HS-27A (cell line): ENCODE results near the gene ERVFRD-1.
"Not testable (repeated sequence)": the region's sequence is repeated elsewhere in the genome, so short reads cannot be mapped to it uniquely, and the experiment has no call there.

ENCODE experiments used
- DNase-seq: peaks from one replicate; pipeline ENCODE4 v3.0.0-alpha.2; 2012; ENCODE audit warnings: low read depth, missing footprints

The ERVFRD-1 gene

DNA sequence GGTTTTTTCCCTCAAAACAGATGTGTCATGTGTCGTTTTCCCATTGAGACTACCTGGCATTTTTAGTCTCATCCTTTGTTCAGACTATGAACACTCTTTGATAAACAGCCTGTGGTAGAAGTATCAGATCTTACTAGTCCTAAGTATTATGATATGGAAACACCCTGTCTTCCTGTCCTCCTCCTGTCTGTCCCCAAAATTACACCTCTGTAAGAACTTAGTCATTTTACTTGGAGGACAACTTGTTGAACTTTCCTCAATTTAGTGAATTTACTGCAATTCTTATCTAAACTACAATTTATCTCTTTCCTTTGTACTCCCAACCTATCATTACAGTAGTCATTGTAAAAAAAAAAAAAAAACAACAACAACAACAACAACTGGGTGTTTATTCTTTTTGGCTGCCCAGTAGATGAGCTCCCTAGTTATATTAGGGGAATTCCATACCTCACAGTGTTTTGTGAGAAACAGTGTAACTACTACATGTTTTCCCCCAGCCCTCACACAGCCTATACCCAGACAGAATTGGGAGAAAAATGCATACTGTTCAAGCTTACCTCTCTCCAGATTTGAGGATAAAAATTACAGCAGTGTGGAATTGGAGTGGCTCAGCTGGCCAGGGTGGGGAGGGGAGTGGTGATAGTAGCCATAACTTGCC, 18.5 kb upstream of the ERVFRD-1 start:
- DNase-seq = no peak

DNA sequence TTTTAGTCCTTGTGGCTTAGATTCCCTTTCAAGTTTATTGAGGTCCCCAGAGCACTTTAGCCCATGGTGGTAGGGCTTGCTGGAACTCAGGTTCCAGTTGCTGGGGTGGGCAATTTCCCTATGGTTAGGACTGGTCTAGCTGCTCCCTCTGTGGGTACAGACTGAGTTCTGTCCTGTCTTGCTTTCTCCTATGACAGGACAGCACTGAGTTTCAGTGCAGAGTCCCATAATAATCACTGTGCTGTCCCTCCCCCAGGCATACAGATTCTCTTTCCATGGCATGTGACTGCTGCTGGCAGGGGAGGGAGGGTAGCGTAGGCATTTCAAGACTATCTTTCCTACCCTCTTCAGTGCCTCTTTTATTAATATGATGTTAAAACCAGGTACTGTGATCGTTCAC, 17.1 kb upstream of the ERVFRD-1 start:
- DNase-seq = no peak

DNA sequence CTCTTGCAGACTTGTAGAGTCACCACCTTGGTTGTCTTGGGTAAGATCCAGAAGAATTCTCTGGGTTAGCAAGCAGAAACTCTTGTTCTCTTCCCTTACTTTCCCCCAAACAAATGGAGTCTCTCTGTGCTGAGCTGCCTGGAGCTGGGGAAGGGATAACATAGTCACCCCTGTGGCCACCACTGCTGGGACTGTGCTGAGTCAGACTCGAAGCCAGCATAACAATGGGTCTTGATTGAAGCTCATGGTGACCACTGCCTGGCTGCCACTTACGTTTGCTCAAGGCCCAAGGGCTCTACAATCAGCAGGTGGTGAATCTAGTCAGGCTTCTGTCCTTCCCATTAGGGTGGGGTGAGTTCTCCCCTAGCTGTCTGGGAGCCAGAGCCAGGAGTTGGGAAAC, 15.4 kb upstream of the ERVFRD-1 start:
- no peak for DNase-seq

DNA sequence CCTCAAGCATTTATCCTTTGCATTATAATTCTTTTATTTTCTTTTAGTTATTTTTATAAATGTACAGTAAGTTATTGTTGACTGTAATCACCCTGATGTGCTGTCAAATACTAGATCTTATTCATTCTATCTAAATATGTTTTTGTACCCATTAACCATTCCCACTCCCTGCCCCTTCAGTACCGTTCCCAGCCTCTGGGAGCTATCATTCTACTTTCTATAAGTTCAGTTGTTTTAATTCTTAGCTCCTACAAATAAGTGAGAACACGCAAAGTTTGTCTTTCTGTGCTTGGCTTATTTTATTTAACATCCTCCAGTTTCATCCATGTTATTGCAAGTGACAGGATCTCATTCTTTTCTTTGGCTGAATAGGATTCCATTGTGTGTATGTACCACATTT, 12.5 kb upstream of the ERVFRD-1 start:
- DNase-seq = no peak

DNA sequence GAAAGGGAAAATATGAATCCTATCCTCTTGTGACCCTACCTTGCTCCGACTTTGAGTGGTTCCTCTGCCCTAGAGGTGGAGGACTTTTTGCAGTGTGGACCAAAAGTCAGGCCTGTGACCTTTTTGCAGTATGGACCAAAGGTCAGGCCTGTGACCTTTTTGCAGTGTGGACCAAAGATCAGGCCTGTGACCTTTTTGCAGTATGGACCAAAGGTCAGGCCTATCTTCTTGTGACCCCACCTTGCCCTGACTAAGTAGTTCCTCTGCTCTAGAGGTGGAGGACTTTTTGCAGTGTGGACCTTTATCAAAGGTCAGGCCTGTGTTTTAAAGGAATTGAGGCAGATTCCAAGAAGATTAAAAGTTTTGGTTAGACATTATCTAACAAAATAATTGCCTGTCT, 10.9 kb upstream of the ERVFRD-1 start:
- no peak for DNase-seq

DNA sequence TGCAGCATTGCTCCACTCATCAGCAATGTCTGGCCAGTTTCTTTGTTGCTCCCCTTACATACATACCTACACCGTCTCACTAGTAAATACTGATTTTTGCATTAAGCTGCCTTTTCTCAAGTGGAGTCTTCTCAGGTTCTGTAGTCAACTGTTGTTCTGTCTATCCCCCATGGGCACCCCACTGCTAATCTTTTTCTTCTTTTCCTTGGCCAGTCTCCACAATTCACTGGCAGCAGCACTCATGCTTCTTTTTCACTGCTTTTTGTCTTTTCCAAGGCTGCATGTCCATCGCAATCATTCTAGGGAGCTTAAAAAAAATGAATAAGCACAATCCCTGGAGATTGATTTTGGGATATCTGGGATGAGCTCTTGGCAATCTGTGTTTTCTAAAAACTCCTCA, 10.3 kb upstream of the ERVFRD-1 start:
- no peak for DNase-seq

DNA sequence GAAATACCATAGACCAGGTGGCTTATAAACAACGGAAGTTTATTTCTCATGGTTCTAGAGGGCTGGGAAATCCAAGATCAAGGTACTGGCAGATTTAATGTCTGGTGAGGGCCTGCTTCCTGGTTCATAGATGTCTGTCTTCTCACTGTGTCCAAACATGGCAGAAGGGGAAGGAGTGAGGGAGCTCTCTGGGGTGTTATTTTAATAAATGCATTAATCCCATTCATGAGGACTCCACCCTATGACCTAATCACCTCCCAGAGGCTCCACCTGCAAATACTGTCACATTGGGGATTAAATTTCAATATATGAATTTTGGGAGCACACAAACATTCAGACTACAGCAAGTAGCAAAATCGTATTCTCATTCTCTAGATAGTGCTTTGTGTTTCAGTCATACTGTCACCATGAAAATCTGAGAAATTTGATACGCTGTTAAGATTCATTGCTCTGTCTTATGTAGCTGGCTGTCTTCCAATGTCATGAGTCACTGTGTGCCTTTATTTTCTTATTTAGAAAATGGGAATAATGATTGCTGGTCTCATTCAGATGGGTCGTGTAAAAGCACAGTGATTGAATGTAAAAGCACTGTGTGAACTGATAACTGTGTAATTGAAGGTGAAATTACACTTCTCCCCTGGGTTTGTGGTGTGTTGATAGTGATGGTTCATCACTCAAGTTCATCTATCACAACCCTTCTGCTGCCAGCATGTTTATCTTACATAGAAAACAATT, 8.9 kb upstream of the ERVFRD-1 start:
- DNase-seq = no peak

DNA sequence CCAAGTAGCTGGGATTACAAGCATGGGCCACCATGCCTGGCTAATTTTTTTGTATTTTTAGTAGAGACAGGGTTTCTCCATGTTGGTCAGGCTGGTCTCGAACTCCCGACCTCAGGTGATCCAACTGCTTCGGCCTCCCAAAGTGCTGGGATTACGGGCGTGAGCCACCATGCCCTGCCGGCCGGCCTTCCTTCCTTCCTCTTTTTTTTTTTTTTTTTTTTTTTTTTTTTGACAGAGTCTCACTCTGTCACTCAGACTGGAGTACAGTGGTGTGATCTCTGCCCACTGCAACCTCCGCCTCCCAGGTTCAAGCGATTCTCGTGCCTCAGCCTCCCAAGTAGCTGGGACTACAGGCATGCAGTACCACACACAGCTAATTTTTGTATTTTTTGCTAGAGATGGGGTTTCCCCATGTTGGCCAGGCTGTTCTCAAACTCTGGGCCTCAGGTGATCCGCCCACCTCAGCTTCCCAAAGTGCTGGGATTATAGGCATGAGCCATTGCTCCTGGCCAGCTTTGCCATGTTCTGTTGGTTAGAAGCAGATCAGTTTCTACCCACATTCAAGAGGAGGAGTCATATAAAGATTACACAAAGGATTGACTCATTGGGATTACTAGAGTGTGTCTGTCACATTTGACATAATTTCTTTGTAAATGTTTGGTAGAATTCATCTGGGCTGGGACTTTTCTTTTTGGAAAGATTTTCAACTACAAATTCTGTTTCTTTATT, 4.4 kb upstream of the ERVFRD-1 start:
- not testable (repeated sequence) for DNase-seq

DNA sequence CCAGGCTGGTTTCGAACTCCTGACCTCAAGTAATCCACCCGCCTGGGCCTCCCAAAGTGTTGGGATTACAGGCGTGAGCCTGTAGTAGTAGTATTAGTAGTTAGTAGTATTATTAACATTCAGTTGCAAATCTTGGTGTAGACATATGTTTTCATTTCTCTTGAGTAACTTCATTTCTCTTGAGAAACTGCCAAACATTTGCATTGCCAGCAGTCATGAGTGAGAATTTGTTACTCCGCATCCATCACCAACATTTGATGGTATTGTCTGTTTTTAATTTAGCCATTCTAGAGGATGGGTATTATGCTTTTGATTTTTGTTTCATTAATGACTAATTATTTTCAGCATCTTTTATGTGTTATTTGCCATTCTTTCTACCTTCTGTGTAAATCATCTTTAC, 1.5 kb upstream of the ERVFRD-1 start:
- no peak for DNase-seq

DNA sequence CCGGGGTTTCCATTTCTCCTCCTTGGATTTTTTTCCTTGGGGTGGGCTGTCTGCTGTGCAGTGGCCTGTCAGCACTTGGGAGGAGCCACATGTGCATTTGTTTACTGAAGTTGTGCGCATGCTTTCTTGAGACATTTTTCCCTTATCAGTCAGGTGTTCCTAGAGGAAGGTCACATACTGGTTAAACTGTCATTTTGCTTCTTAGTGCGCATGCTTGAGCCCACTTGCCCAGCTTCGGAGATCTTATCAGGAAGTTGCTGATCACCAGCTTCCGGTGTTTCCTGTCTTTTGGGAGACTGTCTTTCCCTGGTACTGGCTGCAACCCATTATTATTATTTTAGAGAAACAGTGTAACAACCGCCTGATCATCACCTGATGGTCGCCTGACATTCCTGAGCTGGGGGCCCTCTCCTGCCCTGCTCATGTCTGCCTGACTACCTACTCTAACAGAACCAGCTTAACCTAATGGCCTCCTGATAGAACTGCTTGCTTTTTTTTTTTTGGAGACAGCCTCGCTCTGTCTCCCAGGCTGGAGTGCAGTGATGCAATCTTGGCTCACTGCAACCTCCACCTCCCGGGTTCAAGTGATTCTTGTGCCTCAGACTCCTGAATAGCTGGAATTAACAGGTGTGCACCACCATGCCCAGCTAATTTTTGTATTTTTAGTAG, 378 bp upstream of the ERVFRD-1 start:
- DNase-seq = no peak

DNA sequence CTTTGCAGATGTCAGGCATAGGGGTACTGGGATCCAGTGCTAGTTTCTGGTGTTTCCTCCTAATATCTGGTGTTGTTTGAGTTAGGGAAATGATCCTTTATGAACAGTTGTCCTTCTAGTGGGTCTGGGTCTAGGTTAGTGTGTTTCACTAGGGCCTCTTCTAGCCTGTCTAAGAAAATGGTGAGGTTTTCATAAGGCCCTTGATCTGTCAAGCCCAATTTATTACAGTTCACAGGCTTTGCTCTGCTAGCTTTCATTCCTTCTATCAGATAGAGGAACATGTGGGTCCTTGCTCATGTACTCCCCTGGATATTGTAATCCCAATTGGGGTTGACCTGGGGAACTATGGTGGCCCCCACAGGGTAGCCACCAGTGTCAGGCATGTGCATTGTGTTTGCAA, 2.8 kb downstream of the ERVFRD-1 start:
- no peak for DNase-seq

DNA sequence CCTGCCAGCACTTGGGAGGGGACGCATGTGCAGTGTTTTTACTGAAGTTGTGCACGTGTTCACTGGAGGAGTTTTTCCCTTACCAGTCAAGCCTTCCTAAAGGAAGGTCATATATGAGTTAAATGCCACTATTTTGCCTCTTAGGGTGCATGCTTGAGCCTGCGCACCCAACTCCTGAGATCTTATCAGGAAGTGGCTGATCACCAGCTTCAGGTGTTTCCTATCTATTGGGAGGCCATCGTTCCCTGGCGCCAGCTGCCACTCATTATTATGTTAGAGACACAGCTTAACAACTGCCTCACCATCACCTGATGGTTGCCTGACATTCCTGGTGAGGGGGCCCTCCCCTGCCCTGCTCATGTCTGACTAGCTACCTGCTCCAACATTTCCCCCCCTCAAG, 8.5 kb downstream of the ERVFRD-1 start:
- DNase-seq = no peak

DNA sequence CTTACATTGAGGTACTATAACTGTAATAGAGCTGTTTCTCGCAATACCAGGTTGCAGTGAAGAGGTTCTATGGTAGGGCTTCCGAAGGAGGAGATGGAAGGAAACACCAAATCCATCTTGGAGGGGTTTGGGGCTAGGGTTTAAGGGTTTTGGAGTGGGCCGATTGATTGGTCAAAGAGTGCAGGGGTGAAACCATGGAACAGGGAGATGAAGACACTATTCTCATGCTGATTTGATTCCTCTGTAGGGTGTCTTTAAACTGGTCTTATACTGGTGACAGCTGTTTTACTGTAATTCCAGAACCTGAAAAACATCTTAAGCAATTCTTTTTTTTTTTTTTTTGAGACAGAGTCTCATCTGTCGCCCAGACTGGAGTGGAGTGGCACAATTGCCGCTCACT, 10.1 kb downstream of the ERVFRD-1 start:
- no peak for DNase-seq

DNA sequence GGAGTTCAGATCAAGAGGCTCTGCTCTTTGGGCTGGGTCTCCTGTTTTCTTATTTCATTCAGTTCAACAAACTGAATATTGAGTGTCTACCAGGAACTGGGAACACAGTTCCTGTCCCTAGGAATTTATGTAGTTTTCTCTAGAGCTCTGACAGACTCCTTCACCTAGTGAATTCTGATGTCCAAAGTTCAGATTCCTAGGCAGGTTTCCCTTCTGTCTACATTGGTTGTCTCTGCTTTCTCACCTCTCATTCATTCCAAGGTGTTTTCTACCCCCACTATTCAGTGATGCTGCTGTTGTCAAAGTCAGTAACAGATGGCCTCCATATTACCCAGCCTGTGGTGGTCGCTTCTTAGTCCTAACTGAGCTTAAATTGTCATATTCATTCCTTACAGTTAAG, 13.5 kb downstream of the ERVFRD-1 start:
- no peak for DNase-seq

DNA sequence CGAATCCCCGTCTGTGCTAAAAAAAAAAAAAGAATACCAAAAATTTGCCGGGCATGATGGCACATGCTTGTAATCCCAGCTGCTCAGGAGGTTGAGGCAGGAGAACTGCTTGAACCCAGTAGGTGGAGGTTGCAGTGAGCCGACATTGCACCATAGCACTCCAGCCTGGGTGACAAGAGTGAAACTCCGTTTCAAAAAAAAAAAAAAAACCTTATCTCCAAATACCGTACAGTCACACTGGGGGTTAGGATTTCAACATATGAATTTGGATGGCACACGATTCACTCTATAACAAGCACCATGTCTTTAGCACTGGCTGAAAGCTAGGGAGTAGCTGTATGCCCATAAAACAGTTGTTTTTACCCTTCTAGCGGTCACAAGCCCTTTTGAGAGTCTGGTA, 14.0 kb downstream of the ERVFRD-1 start:
- DNase-seq = no peak

DNA sequence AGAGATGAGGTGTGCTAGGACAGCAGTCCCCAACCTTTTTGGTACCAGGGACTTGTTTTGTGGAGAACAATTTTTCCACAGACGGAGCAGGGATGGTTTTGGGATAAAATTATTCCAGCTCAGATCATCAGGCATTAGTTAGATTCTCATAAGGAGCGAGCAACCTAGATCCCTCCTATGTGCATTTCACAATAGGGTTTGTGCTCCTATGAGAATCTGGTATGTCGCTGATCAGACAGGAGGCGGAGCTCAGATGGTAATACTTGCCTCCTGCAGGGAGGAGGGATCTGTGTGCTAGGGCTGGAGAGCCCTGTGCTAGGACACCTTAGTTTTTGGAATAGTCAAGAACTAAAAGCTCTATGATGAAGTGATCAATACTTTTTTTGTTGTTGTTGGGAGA, 15.4 kb downstream of the ERVFRD-1 start:
- no peak for DNase-seq

DNA sequence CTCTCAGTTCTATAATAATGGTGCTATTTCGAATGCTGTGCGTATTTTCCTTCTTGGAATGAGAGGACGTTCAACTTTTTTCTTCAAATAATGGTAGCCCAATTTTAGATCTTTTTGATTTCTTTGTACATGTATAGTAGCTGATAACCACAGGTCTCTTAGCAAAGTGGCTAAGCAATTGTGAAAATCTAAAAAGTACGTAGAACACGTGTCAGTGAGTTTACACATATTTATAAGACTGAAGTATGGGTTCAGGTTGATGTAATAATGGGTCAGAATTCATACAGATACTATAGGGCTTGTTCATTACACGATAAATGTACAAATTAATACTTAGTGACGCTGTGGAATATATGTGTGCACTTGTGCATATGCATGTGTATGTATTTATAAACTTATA, 16.6 kb downstream of the ERVFRD-1 start:
- no peak for DNase-seq

DNA sequence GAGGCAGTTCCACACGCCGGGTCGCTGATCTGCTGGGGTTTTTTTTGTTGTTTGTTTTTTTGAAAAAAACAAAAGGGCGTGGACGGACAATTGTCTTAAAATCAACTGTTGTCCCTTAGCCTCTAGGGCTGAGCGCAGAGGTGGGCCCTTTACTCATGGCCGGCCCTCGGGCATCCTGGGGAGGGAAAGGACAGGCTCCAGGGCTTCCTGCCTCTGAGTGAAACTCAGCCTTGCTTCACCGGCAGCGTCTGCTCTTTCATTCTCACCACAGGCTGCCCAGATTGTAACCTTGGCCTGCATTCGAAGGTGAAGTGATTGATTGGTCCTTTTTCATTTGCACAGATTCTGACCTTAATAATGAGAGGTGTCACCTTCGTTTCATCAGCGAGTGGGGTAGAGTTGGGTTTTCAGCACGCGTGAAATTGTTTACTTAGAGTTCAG, 17.1 kb downstream of the ERVFRD-1 start:
- DNase-seq = peak; percentile 42

DNA sequence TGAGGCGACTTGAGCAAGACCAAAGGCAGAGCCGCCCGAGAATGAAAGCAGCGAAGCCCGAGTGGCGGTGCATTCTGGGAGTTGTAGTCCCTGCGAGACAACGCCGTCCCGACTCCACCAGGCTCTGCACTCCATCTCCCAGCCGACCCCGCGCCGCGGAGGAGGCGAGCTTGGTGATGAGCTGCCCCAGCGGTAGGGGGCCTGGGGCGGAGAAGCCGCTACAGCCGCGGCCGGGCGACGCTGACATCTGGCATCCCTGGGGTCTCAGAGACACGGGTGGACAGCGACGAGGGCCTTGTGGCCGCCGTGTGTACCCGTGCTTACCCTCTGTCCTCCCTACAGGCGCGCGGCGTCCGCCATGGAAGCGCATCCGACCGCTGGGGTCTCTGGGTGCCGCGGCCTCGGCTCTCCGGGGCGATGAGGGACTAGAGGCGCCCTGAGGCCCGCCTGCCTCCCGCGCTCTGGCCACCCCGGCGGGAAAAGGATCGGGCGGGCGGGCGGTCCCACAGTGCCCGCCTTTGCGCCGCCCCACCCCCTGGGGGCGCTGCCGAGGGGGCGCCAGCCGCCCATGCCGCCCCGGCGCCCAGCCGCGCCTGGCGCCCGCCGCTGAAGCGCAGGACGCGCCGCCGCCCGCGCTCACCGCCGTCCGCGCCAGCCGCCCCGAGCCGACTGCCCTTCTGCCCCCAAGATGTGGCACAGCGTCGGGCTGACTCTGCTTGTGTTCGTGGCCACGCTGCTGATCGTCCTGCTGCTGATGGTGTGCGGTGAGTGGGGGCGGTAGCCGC, 17.7 kb downstream of the ERVFRD-1 start, which contains the start of gene SMIM13:
Gene SMIM13 (plus strand): TSS at position 209 of the 785 bp plus-strand sequence. CDS start 480 bp downstream, at position 689.
- peak; percentile 99 for DNase-seq

DNA sequence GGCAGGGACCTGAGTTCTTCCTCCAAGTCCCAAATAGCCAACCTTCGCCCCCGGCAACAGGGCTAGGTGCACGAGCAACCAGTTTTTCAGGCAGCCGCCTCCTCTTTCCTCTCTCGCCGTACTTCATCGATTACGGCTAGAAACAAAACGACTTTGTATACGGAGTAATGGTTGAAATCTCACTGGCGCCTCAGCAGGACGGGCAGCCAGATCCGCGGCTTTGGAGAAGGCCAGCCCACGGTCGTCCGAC, 18.2 kb downstream of the ERVFRD-1 start:
- no peak for DNase-seq

DNA sequence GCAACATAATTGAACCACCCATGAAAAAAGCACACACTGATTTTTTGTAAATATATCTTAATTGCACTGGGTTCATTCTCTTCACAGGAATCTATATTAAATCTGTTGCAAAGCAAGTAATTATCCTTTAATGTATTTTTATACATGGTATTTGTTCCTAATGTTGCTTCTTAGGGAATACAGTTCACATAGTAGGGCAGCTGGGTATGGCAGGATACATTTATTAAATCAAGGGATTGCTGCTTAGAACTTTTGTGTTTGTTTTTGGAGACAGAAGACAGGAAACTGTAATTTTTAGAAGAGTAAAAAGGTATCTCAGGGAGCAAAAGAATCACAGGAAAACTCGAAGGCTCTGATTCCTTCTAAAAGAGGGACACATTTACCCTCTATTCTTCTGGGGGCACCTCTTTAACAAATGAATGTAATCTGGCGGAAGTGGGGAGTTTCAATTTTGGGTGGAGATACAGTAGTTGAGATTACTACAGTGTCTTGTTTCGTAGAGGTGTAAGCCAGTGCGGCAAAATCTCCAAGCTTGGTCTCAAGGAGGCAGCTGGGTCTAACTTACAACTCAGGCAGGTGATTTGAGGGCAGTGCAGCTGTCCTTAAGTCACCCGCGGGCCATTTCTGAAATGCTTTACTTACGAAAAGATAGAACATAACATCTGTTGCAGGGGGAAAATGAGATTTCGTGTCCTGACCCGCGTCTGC, 18.7 kb downstream of the ERVFRD-1 start:
- no peak for DNase-seq
